ENCODE measurements around the gene CDH8. TPM values are rescaled to one million over a fixed set of nuclear protein-coding genes. Genes with fewer than 3 reads are reported as not detected.

The CDH8 gene
- total and polyA plus RNA-seq, 2 donors (not counting 3 experiments of a cell fraction or from before 2014, with no cell fraction given) = not detected

GRCh38 chr16:61952841-61953240 is 83.4 kb downstream of the CDH8 start:
- ChIA-PET POLR2A (no interaction called here), CTCF (no interaction called here)
- H3K4me2 ChIP-seq (ENCODE audit: insufficient read depth, low read length) = no peak overlapping the region
- no peak for TF ChIP-seq EZH2 (IDR thresholded peaks at IDR 0.05; ENCODE audit: borderline replicate concordance, low read depth, low read length, severe bottlenecking)
- TF ChIP-seq POLR2A (IDR thresholded peaks at IDR 0.05; ENCODE audit: low read depth, low read length) = no peak
- no peak for TF ChIP-seq FOS (IDR thresholded peaks at IDR 0.05; ENCODE audit: borderline replicate concordance, insufficient read depth, low read length)
- TF ChIP-seq JUN (IDR thresholded peaks at IDR 0.05; ENCODE audit: borderline replicate concordance, insufficient read depth, insufficient read length, low read depth) = no peak
- no peak for TF ChIP-seq CTCF (IDR thresholded peaks at IDR 0.05; ENCODE audit: extremely low read depth in 1 of 2, insufficient read depth in 1 of 2, low read depth in 1 of 2, low read length in 2 of 2)
- TF ChIP-seq GATA2 (IDR thresholded peaks at IDR 0.05; ENCODE audit: insufficient read depth, insufficient read length, low read depth, low read length) = no peak
- no peak for TF ChIP-seq MYC (IDR thresholded peaks at IDR 0.05; ENCODE audit: low read depth, low read length)
- TF ChIP-seq MAX (IDR thresholded peaks at IDR 0.05; ENCODE audit: insufficient read depth, insufficient read length) = no peak
- TF ChIP-seq POLR2AphosphoS5 (IDR thresholded peaks at IDR 0.05; ENCODE audit: insufficient read depth, low read depth, low read length) = no peak
- FAIRE-seq (no peak), DNase-seq (ENCODE audit: low read depth, low spot score) (no peak)
- H3K4me1 ChIP-seq (ENCODE audit: control insufficient read depth, extremely low read depth, insufficient read depth, low read length) = no peaks in the 10 kb centered on the region
- H3K9me3 ChIP-seq (replicated peaks; ENCODE audit: control insufficient read depth, insufficient read depth, low read length) = peaks cover 1% of the 10 kb centered on the region
- dilution Hi-C loops (cut with MboI; ENCODE audit: extremely low pct_ligation_motif_present, low sequenced_read_pairs) (no loop called here), intact Hi-C loops (cut with micrococcal nuclease) (no loop called here)
- no peaks in the 10 kb centered on the region for H3K27me3 ChIP-seq (ENCODE audit: control insufficient read depth in 2 of 2, insufficient read depth in 2 of 2, low read length in 2 of 2)
- no peak overlapping the region for H3K9ac ChIP-seq (replicated peaks; ENCODE audit: extremely low read depth, insufficient read depth, low read length)
- H3K36me3 ChIP-seq (ENCODE audit: control insufficient read depth in 2 of 2, extremely low read depth in 1 of 2, insufficient read depth in 2 of 2, low read length in 2 of 2) = no peaks in the 10 kb centered on the region
- H3K27ac ChIP-seq (ENCODE audit: insufficient read depth, low read depth, low read length) = no peak overlapping the region
- H4K20me1 ChIP-seq (replicated peaks; ENCODE audit: control insufficient read depth, extremely low read depth, insufficient read depth, low read length) = no peaks in the 10 kb centered on the region
- H2AFZ ChIP-seq (ENCODE audit: low read depth, low read length) = no peak overlapping the region
- BruUV-seq (replicated peaks) = no TSS peak
- no peak overlapping the region for H3K4me3 ChIP-seq (replicated peaks in 1 of 3; ENCODE audit: insufficient read depth in 1 of 3, low read depth in 1 of 3, low read length in 3 of 3)
- H3K79me2 ChIP-seq (ENCODE audit: control insufficient read depth, insufficient read depth, low read length) = no peaks in the 10 kb centered on the region
- H3K9me1 ChIP-seq (replicated peaks; ENCODE audit: control insufficient read depth, extremely low read depth, insufficient read depth, low read length) = no peaks in the 10 kb centered on the region
